SK-N-SH (cell line): ENCODE results near the gene LRRC42.

Experiments used
- FOXJ3 ChIP-seq: sonication (generic); formaldehyde crosslinking; IDR thresholded peaks from 2 replicates; pipeline ENCODE4 v1.5.1; 2020; ENCODE audit warnings: mild to moderate bottlenecking, missing genetic modification reagents
- FOXM1 ChIP-seq: IDR thresholded peaks from 2 replicates; pipeline ENCODE4 v1.4.0; 2012; ENCODE audit warnings: low read depth, mild to moderate bottlenecking
- MXI1 ChIP-seq: IDR thresholded peaks from 2 replicates; pipeline ENCODE4 v1.6.1; 2012; ENCODE audit warnings: mild to moderate bottlenecking, low read depth, low read length, improper control_type of control experiment
- NRF1 ChIP-seq: IDR thresholded peaks from 2 replicates; pipeline ENCODE4 v1.6.1; 2012; ENCODE audit warnings: low read depth, mild to moderate bottlenecking, low read length
- POLR2AphosphoS5 ChIP-seq: IDR thresholded peaks from 2 replicates; pipeline ENCODE4 v1.6.1; 2012; ENCODE audit warnings: low read depth, low read length
- RFX5 ChIP-seq: IDR thresholded peaks from 2 replicates; pipeline ENCODE4 v1.6.1; 2012; ENCODE audit warnings: mild to moderate bottlenecking, improper control_type of control experiment, low read length
- SIN3A ChIP-seq: IDR thresholded peaks from 2 replicates; pipeline ENCODE4 v1.6.1; 2012; ENCODE audit warnings: low read depth, mild to moderate bottlenecking, low read length, moderate library complexity, borderline replicate concordance
- TF ChIP-seq, protein P1 (sequence below): IDR thresholded peaks from 2 replicates; pipeline ENCODE4 v1.6.1; 2012; ENCODE audit warnings: mild to moderate bottlenecking, low read depth, low read length, moderate library complexity
- TF ChIP-seq, protein P2 (sequence below): fragments of 200-600 bp; sonication (generic); IDR thresholded peaks from 2 replicates; pipeline ENCODE4 v1.6.1; 2017; ENCODE audit warnings: antibody characterized with exemption, mild to moderate bottlenecking, moderate library complexity
- TF ChIP-seq, protein P3 (sequence below): fragments of 150-350 bp; IDR thresholded peaks from 2 replicates; pipeline ENCODE4 v1.6.1; 2017; ENCODE audit warnings: antibody characterized with exemption, low read length, low read depth, borderline replicate concordance

GRCh38 chr1:53945183-53945432, 1.0 kb upstream of the LRRC42 start:
- TF ChIP-seq, protein P1, sequence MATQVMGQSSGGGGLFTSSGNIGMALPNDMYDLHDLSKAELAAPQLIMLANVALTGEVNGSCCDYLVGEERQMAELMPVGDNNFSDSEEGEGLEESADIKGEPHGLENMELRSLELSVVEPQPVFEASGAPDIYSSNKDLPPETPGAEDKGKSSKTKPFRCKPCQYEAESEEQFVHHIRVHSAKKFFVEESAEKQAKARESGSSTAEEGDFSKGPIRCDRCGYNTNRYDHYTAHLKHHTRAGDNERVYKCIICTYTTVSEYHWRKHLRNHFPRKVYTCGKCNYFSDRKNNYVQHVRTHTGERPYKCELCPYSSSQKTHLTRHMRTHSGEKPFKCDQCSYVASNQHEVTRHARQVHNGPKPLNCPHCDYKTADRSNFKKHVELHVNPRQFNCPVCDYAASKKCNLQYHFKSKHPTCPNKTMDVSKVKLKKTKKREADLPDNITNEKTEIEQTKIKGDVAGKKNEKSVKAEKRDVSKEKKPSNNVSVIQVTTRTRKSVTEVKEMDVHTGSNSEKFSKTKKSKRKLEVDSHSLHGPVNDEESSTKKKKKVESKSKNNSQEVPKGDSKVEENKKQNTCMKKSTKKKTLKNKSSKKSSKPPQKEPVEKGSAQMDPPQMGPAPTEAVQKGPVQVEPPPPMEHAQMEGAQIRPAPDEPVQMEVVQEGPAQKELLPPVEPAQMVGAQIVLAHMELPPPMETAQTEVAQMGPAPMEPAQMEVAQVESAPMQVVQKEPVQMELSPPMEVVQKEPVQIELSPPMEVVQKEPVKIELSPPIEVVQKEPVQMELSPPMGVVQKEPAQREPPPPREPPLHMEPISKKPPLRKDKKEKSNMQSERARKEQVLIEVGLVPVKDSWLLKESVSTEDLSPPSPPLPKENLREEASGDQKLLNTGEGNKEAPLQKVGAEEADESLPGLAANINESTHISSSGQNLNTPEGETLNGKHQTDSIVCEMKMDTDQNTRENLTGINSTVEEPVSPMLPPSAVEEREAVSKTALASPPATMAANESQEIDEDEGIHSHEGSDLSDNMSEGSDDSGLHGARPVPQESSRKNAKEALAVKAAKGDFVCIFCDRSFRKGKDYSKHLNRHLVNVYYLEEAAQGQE = no peak
- TF ChIP-seq SIN3A (no peak), RFX5 (no peak), NRF1 (no peak), POLR2AphosphoS5 (no peak), MXI1 (no peak), FOXM1 (no peak), FOXJ3 (CRISPR knock-in tag) (no peak)
- TF ChIP-seq, protein P2, sequence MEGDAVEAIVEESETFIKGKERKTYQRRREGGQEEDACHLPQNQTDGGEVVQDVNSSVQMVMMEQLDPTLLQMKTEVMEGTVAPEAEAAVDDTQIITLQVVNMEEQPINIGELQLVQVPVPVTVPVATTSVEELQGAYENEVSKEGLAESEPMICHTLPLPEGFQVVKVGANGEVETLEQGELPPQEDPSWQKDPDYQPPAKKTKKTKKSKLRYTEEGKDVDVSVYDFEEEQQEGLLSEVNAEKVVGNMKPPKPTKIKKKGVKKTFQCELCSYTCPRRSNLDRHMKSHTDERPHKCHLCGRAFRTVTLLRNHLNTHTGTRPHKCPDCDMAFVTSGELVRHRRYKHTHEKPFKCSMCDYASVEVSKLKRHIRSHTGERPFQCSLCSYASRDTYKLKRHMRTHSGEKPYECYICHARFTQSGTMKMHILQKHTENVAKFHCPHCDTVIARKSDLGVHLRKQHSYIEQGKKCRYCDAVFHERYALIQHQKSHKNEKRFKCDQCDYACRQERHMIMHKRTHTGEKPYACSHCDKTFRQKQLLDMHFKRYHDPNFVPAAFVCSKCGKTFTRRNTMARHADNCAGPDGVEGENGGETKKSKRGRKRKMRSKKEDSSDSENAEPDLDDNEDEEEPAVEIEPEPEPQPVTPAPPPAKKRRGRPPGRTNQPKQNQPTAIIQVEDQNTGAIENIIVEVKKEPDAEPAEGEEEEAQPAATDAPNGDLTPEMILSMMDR = no peak
- TF ChIP-seq, protein P3, sequence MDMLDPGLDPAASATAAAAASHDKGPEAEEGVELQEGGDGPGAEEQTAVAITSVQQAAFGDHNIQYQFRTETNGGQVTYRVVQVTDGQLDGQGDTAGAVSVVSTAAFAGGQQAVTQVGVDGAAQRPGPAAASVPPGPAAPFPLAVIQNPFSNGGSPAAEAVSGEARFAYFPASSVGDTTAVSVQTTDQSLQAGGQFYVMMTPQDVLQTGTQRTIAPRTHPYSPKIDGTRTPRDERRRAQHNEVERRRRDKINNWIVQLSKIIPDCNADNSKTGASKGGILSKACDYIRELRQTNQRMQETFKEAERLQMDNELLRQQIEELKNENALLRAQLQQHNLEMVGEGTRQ = no peak
